GM12878 (cell line): Measurements from ENCODE around the gene DNAJC18. TPM values are rescaled to one million over a fixed set of nuclear protein-coding genes. Genes with fewer than 3 reads are reported as not detected.

Experiments used
- ATAC-seq: fragments of 200-7000 bp; cut with Tn5 transposase; 3 replicates; pipeline ENCODE4 v1.9.1; 2020; ENCODE audit warnings: mild to moderate bottlenecking, moderate library complexity
- BruUV-seq: library from RNA; stranded (reverse); fragments of 400-500 nt; replicated peaks from 2 replicates; lab custom pipeline; 2021; lab: Mats Ljungman, UMichigan
- CTCF ChIA-PET: fragments of 300-600 bp; sonication (Branson Sonifier 250); formaldehyde crosslinking; extraction: SDS; loops from one replicate; lab custom pipeline; 2021; ENCODE audit warnings: inconsistent platforms; lab: Yijun Ruan, JAX
- POLR2A ChIA-PET: fragments of 350-600 bp; formaldehyde crosslinking; extraction: SDS; loops from one replicate; lab custom pipeline; 2021; ENCODE audit warnings: inconsistent platforms; lab: Charles Lee
- RAD21 ChIA-PET: fragments of 300-600 bp; sonication (Branson Sonifier 250); formaldehyde crosslinking; loops from one replicate; lab custom pipeline; 2023; ENCODE audit warnings: antibody characterized with exemption; ENCODE audit not compliant: unreplicated experiment; lab: Charles Lee
- SMC1A ChIA-PET: fragments of 300-600 bp; sonication (Branson Sonifier 250); formaldehyde crosslinking; loops from one replicate; lab custom pipeline; 2023; ENCODE audit not compliant: unreplicated experiment, uncharacterized antibody; lab: Charles Lee
- DNase-seq: peaks from one replicate; pipeline ENCODE4 v3.0.0-alpha.2; 2011; ENCODE audit warnings: low read depth, low spot score
- FAIRE-seq: peaks from 3 replicates; lab custom pipeline; 2011; peaks lifted over from hg19 to GRCh38; lab: Jason Lieb, UNC
- H2AFZ ChIP-seq: 2 replicates; pipeline ENCODE4 v1.6.0; 2011; ENCODE audit warnings: low read depth, low read length, control low read depth; ENCODE audit not compliant: control insufficient read depth
- H3K27ac ChIP-seq: 2 replicates; pipeline ENCODE4 v1.5.1; 2011; ENCODE audit warnings: control low read depth; ENCODE audit not compliant: control insufficient read depth, insufficient read depth
- H3K27me3 ChIP-seq, 2 experiments: replicated peaks in 1 of 2; 2 replicates each; pipeline versions ENCODE4 v1.6.0 to v1.6.1; 2011; ENCODE audit warnings: low read length in 1 of 2; ENCODE audit not compliant: control insufficient read depth in 2 of 2, insufficient read depth in 2 of 2
- H3K36me3 ChIP-seq, 2 experiments: 2 replicates each; pipeline ENCODE4 v1.5.1; 2011; ENCODE audit warnings: low read length in 1 of 2; ENCODE audit not compliant: control insufficient read depth in 2 of 2, insufficient read depth in 2 of 2
- H3K4me1 ChIP-seq: 2 replicates; pipeline ENCODE4 v1.6.1; 2011; ENCODE audit warnings: mild to moderate bottlenecking, low read length, moderate library complexity, mixed read lengths; ENCODE audit not compliant: control insufficient read depth, insufficient read depth
- H3K4me2 ChIP-seq: 2 replicates; pipeline ENCODE4 v1.6.0; 2011; ENCODE audit warnings: control low read depth; ENCODE audit not compliant: control insufficient read depth, insufficient read depth
- H3K4me3 ChIP-seq: fragments of 200-600 bp; sonication (generic); 2 replicates; pipeline ENCODE4 v1.5.1; 2016
- H3K79me2 ChIP-seq: 2 replicates; pipeline ENCODE4 v1.6.0; 2011; ENCODE audit warnings: low read length; ENCODE audit not compliant: control insufficient read depth, insufficient read depth
- H3K9ac ChIP-seq: 2 replicates; pipeline ENCODE4 v1.8.0; 2011; ENCODE audit warnings: low read length, control low read depth, mixed read lengths; ENCODE audit not compliant: control insufficient read depth, insufficient read depth
- H3K9me3 ChIP-seq: replicated peaks from 3 replicates; pipeline ENCODE4 v1.5.1; 2011; ENCODE audit warnings: mild to moderate bottlenecking, low read length; ENCODE audit not compliant: control insufficient read depth, insufficient read depth
- H4K20me1 ChIP-seq: 2 replicates; pipeline ENCODE4 v1.6.0; 2011; ENCODE audit not compliant: control insufficient read depth, insufficient read depth
- BHLHE40 ChIP-seq, 2 experiments: fragments of 450-650 bp in 1 of 2; IDR thresholded peaks; 2 replicates each; pipeline ENCODE4 v1.6.1; 2011 to 2017; ENCODE audit warnings: low read depth in 2 of 2, borderline replicate concordance in 1 of 2, improper control_type of control experiment in 1 of 2, low read length in 1 of 2, mild to moderate bottlenecking in 1 of 2
- KDM1A ChIP-seq: fragments of 200-600 bp; sonication (generic); IDR thresholded peaks from 2 replicates; pipeline ENCODE4 v1.6.1; 2016; ENCODE audit warnings: borderline replicate concordance
- SRF ChIP-seq, 2 experiments: IDR thresholded peaks; 2 replicates each; pipeline ENCODE4 v1.6.1; 2011; ENCODE audit warnings: low read depth in 2 of 2, low read length in 2 of 2, mild to moderate bottlenecking in 1 of 2, moderate library complexity in 1 of 2
- WGBS: methylation state at CpG from one replicate; pipeline ENCODE4 v1.1.6; 2016; ENCODE audit warnings: low lambda C conversion rate; ENCODE audit not compliant: insufficient replicate concordance, insufficient coverage; ENCODE audit errors: missing lambda C conversion rate; 5-methylcytosine and 5-hydroxymethylcytosine counted together
- in situ Hi-C: fragments of 300-500 bp; cut with MboI; formaldehyde crosslinking; loops from 9 replicates; pipeline ENCODE4 v1.14.3; 2018; ENCODE audit warnings: mixed read lengths
- intact Hi-C: fragments of 100-400 bp; cut with micrococcal nuclease; formaldehyde crosslinking; loops from one replicate; pipeline ENCODE4 v1.14.2; 2022; ENCODE audit not compliant: unreplicated experiment
- polyA plus RNA-seq, 11 experiments: library from polyadenylated mRNA; depleted of rRNA in 4 of 11; unstranded in 6 of 11; stranded (reverse) in 5 of 11; fragments of >200 nt; fragmentation: Nextera tagmentation in 4 of 11; fragmentation: Illumina TruSeq in 1 of 11; extraction: Ambion mirVana in 4 of 11; extraction: Trizol in 1 of 11; gene quantifications; 1 replicate in 1 of 11; 2 replicates in 10 of 11; pipeline versions ENCODE4 v1.2.1 to v1.2.3, GENCODE V29; 2011 to 2016; ENCODE audit warnings: inconsistent platforms in 2 of 11, missing spikeins in 2 of 11, low read depth in 1 of 11
- total RNA-seq, 4 experiments: library from RNA; depleted of rRNA in 3 of 4; stranded (reverse); fragments of >200 nt in 3 of 4; fragmentation: Illumina TruSeq in 1 of 4; extraction: Trizol in 1 of 4; gene quantifications; 2 replicates each; pipeline versions ENCODE4 v1.2.1 to v1.2.3, GENCODE V29; 2013 to 2021
- TF ChIP-seq, protein P1 (sequence below): fragments of 450-650 bp; IDR thresholded peaks from 2 replicates; pipeline ENCODE4 v1.6.1; 2016; ENCODE audit warnings: mild to moderate bottlenecking

DNAJC18 gene
- total and polyA plus RNA-seq, 10 of the 15 experiments (the other 5 are each of a cell fraction or from before 2014, with no cell fraction given) = 6.4 to 26.7 (median 17.7) TPM

- TF ChIP-seq, protein P1, sequence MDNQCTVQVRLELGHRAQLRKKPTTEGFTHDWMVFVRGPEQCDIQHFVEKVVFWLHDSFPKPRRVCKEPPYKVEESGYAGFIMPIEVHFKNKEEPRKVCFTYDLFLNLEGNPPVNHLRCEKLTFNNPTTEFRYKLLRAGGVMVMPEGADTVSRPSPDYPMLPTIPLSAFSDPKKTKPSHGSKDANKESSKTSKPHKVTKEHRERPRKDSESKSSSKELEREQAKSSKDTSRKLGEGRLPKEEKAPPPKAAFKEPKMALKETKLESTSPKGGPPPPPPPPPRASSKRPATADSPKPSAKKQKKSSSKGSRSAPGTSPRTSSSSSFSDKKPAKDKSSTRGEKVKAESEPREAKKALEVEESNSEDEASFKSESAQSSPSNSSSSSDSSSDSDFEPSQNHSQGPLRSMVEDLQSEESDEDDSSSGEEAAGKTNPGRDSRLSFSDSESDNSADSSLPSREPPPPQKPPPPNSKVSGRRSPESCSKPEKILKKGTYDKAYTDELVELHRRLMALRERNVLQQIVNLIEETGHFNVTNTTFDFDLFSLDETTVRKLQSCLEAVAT = no peak
- TF ChIP-seq, all 136 proteins: peak for 9
Measured at GRCh38 chr5:139407517-139407916, 31.8 kb downstream of the DNAJC18 start (continued).

GRCh38 chr5:139406963-139407362 is 32.4 kb downstream of the DNAJC18 start:
- Histone ChIP-seq H4K20me1 (no peaks in the 10 kb centered on the region), H3K9me3 (no peaks in the 10 kb centered on the region), H3K27me3 (no peaks in the 10 kb centered on the region), H3K36me3 (no peaks in the 10 kb centered on the region), H3K4me1 (peaks cover 24% of the 10 kb centered on the region), H3K4me3 (no peak overlapping the region), H3K4me2 (no peak overlapping the region), H3K79me2 (no peaks in the 10 kb centered on the region), H3K27ac (no peak overlapping the region), H3K9ac (no peak overlapping the region), H2AFZ (no peak overlapping the region)
- ATAC-seq (no peak), DNase-seq (no peak), FAIRE-seq (no peak)
- CTCF ChIA-PET = interaction anchor here (0.9 to 3.8 kb wide), 9 partner anchors 9 to 168 kb away, joined by 3 to 39 read pairs (median 6); partner anchors contain the start of gene PROB1
- intact Hi-C loops (no loop called here), in situ Hi-C loops (no loop called here)
- POLR2A ChIA-PET = interaction anchor here (0.5 to 2.7 kb wide), 7 partner anchors 11 to 634 kb away, joined by 3 to 10 read pairs (median 3); partner anchors contain the start of gene DNAJC18
- no TSS peak for BruUV-seq
- 53% methylated on average over 2 of the region's 2 CpGs for WGBS
- RAD21 ChIA-PET = interaction anchor here (1.0 to 2.2 kb wide), 7 partner anchors 9 to 138 kb away, joined by 3 to 16 read pairs (median 4); no protein-coding TSS in a partner anchor
- TF ChIP-seq SRF (IDR thresholded peaks at IDR 0.05; ENCODE audit: low read depth in 2 of 2, low read length in 2 of 2) = no peak
- TF ChIP-seq BHLHE40 (IDR thresholded peaks at IDR 0.05; ENCODE audit: borderline replicate concordance in 1 of 2, low read depth in 2 of 2, low read length in 1 of 2) = peak in 1 of 2 experiments; percentile 17; a peak in 1 of 4 replicates
- no peak for TF ChIP-seq KDM1A
- SMC1A ChIA-PET = interaction anchor here (0.6 to 3.3 kb wide), 13 partner anchors 8 to 1525 kb away, joined by 3 to 14 read pairs (median 4); partner anchors contain the start of gene MZB1
